HepG2 (cell line): Measurements from ENCODE around the gene SERPINE2. TPM values are rescaled to one million over a fixed set of nuclear protein-coding genes. Genes with fewer than 3 reads are reported as not detected.

Experiments used
- ATAC-seq: fragments of 200-7000 bp; cut with Tn5 transposase; 3 replicates; pipeline ENCODE4 v1.9.1; 2020; ENCODE audit warnings: mild to moderate bottlenecking, moderate library complexity
- BruUV-seq: library from RNA; stranded (reverse); fragments of 400-500 nt; replicated peaks from 2 replicates; lab custom pipeline; 2021; lab: Mats Ljungman, UMichigan
- CTCF ChIA-PET: fragments of 300-600 bp; formaldehyde crosslinking; extraction: SDS; loops from one replicate; lab custom pipeline; 2021; ENCODE audit warnings: low total read pairs, inconsistent platforms, low intra/inter-chr PET ratio; lab: Yijun Ruan, JAX
- POLR2A ChIA-PET: fragments of 350-600 bp; sonication (Branson Sonifier 250); formaldehyde crosslinking; loops from one replicate; lab custom pipeline; 2020; ENCODE audit warnings: antibody characterized with exemption, inconsistent platforms; lab: Yijun Ruan, JAX
- DNase-seq: peaks from one replicate; pipeline ENCODE4 v3.0.0-alpha.2; 2015; ENCODE audit warnings: low spot score
- FAIRE-seq: peaks from 3 replicates; lab custom pipeline; 2011; peaks lifted over from hg19 to GRCh38; lab: Jason Lieb, UNC
- H2AFZ ChIP-seq: one replicate; pipeline ENCODE4 v1.6.1; 2011; ENCODE audit warnings: low read length, inconsistent platforms
- H3K27ac ChIP-seq: fragments of 300-600 bp; 3 replicates; pipeline ENCODE4 v1.8.0; 2011; ENCODE audit warnings: mixed run types, mild to moderate bottlenecking, mixed read lengths, low read length, inconsistent platforms; ENCODE audit not compliant: insufficient read depth; ENCODE audit errors: extremely low read length
- H3K27me3 ChIP-seq, 2 experiments: fragments of 200-600 bp in 1 of 2; 2 replicates in 1 of 2; 3 replicates in 1 of 2; pipeline versions ENCODE4 v1.6.0 to v1.8.0; 2011; ENCODE audit warnings: low read length in 2 of 2, mild to moderate bottlenecking in 2 of 2, moderate library complexity in 2 of 2, inconsistent platforms in 1 of 2; ENCODE audit not compliant: insufficient read depth in 2 of 2, control insufficient read depth in 1 of 2
- H3K36me3 ChIP-seq, 2 experiments: fragments of 200-600 bp in 1 of 2; replicated peaks in 1 of 2; 2 replicates in 1 of 2; 3 replicates in 1 of 2; pipeline versions ENCODE4 v1.5.1 to v1.8.0; 2011; ENCODE audit warnings: low read length in 2 of 2, inconsistent platforms in 1 of 2; ENCODE audit not compliant: insufficient read depth in 2 of 2, control insufficient read depth in 1 of 2
- H3K4me1 ChIP-seq: 2 replicates; pipeline ENCODE4 v1.5.1; 2012; ENCODE audit warnings: low read length, inconsistent platforms; ENCODE audit not compliant: insufficient read depth
- H3K4me2 ChIP-seq: 2 replicates; pipeline ENCODE4 v1.6.0; 2011; ENCODE audit warnings: low read depth, low read length, inconsistent platforms
- H3K4me3 ChIP-seq, 3 experiments: fragments of 200-600 bp in 1 of 3; sonication (generic), shearing (Covaris generic) in 1 of 3; replicated peaks in 1 of 3; 2 replicates each; pipeline ENCODE4 v1.5.1; 2011 to 2016; ENCODE audit warnings: low read length in 3 of 3, inconsistent platforms in 2 of 3, low read depth in 2 of 3, mild to moderate bottlenecking in 2 of 3, control low read depth in 1 of 3, mixed read lengths in 1 of 3; ENCODE audit not compliant: insufficient read depth in 1 of 3
- H3K79me2 ChIP-seq: one replicate; pipeline ENCODE4 v1.6.1; 2011; ENCODE audit warnings: low read length, inconsistent platforms; ENCODE audit not compliant: insufficient read depth
- H3K9ac ChIP-seq: 2 replicates; pipeline ENCODE4 v1.6.0; 2011; ENCODE audit warnings: mild to moderate bottlenecking, low read depth, low read length, inconsistent platforms; ENCODE audit not compliant: insufficient read depth
- H3K9me3 ChIP-seq: 2 replicates; pipeline ENCODE4 v1.5.1; 2012; ENCODE audit warnings: mild to moderate bottlenecking, low read length
- H4K20me1 ChIP-seq: 2 replicates; pipeline ENCODE4 v1.6.0; 2011; ENCODE audit warnings: inconsistent platforms, mild to moderate bottlenecking, low read length, moderate library complexity; ENCODE audit not compliant: insufficient read depth
- CENPT ChIP-seq: sonication (generic); formaldehyde crosslinking; IDR thresholded peaks from 2 replicates; pipeline ENCODE4 v1.8.0; 2022; ENCODE audit warnings: low read depth, mild to moderate bottlenecking, moderate library complexity, missing genetic modification reagents
- GMEB1 ChIP-seq: sonication (generic); formaldehyde crosslinking; IDR thresholded peaks from 2 replicates; pipeline ENCODE4 v1.5.1; 2020; ENCODE audit warnings: missing genetic modification reagents, mild to moderate bottlenecking, borderline replicate concordance
- HNRNPLL ChIP-seq: fragments of 200-400 bp; formaldehyde crosslinking; IDR thresholded peaks from 2 replicates; pipeline ENCODE4 v1.6.1; 2017; ENCODE audit warnings: mild to moderate bottlenecking, low read depth, low read length; ENCODE audit not compliant: poor library complexity, severe bottlenecking
- MIXL1 ChIP-seq: IDR thresholded peaks from 2 replicates; pipeline ENCODE4 v1.6.1; 2016
- NPAS2 ChIP-seq: sonication (generic); formaldehyde crosslinking; IDR thresholded peaks from 2 replicates; pipeline ENCODE4 v1.8.0; 2022; ENCODE audit warnings: mild to moderate bottlenecking, missing genetic modification reagents, borderline replicate concordance
- SIX1 ChIP-seq: sonication (generic); formaldehyde crosslinking; IDR thresholded peaks from 2 replicates; pipeline ENCODE4 v1.4.0; 2020; ENCODE audit warnings: missing genetic modification reagents, borderline replicate concordance
- SOX13 ChIP-seq, 3 experiments: fragments of 450-650 bp in 1 of 3; sonication (generic) in 1 of 3; formaldehyde crosslinking in 1 of 3; IDR thresholded peaks in 2 of 3; conservative IDR thresholded peaks in 1 of 3; 2 replicates each; pipeline versions ENCODE4 v1.5.0 to v1.6.1; 2016 to 2020; ENCODE audit warnings: antibody characterized with exemption in 1 of 3, mild to moderate bottlenecking in 1 of 3, missing compliant biosample characterization in 1 of 3, missing genetic modification reagents in 1 of 3, moderate library complexity in 1 of 3
- TBP ChIP-seq: sonication (generic); formaldehyde crosslinking; IDR thresholded peaks from 2 replicates; pipeline ENCODE4 v1.5.0; 2020; ENCODE audit warnings: missing genetic modification reagents
- ZFP90 ChIP-seq: sonication (generic); formaldehyde crosslinking; IDR thresholded peaks from 2 replicates; pipeline ENCODE4 v1.8.0; 2022; ENCODE audit warnings: missing genetic modification reagents, mild to moderate bottlenecking, inconsistent platforms, borderline replicate concordance
- ZNF317 ChIP-seq: sonication (generic); formaldehyde crosslinking; IDR thresholded peaks from 2 replicates; pipeline ENCODE4 v1.5.0; 2020; ENCODE audit warnings: mild to moderate bottlenecking, missing genetic modification reagents
- ZNF354B ChIP-seq: sonication (generic); formaldehyde crosslinking; IDR thresholded peaks from 2 replicates; pipeline ENCODE4 v1.8.0; 2022; ENCODE audit warnings: mild to moderate bottlenecking, missing genetic modification reagents
- ZNF362 ChIP-seq: sonication (generic); formaldehyde crosslinking; IDR thresholded peaks from 2 replicates; pipeline ENCODE4 v1.4.0; 2020; ENCODE audit warnings: missing genetic modification reagents, mild to moderate bottlenecking, borderline replicate concordance
- ZNF549 ChIP-seq: sonication (generic); formaldehyde crosslinking; IDR thresholded peaks from 2 replicates; pipeline ENCODE4 v1.5.0; 2020; ENCODE audit warnings: missing genetic modification reagents
- ZNF761 ChIP-seq: sonication (generic); formaldehyde crosslinking; conservative IDR thresholded peaks from 2 replicates; pipeline ENCODE4 v1.4.0; 2020; ENCODE audit warnings: mild to moderate bottlenecking, missing genetic modification reagents
- ZNF839 ChIP-seq: sonication (generic); formaldehyde crosslinking; IDR thresholded peaks from 2 replicates; pipeline ENCODE4 v1.4.0; 2020; ENCODE audit warnings: missing genetic modification reagents, mild to moderate bottlenecking, borderline replicate concordance
- WGBS: methylation state at CpG from one replicate; pipeline ENCODE4 v1.1.6; 2017; ENCODE audit warnings: low lambda C conversion rate; 5-methylcytosine and 5-hydroxymethylcytosine counted together
- in situ Hi-C: cut with HindIII; loops from 2 replicates; pipeline ENCODE4 v1.10.0; 2017; ENCODE audit warnings: low pct_unique_long_range_greater_than_20kb; ENCODE audit not compliant: extremely low pct_ligation_motif_present
- intact Hi-C: fragments of 100-400 bp; cut with micrococcal nuclease; formaldehyde crosslinking; loops from one replicate; pipeline ENCODE4 v1.10.0; 2022; ENCODE audit not compliant: unreplicated experiment
- polyA plus RNA-seq, 8 experiments: library from polyadenylated mRNA; depleted of rRNA in 3 of 8; stranded (reverse) in 7 of 8; unstranded in 1 of 8; fragments of >200 nt; fragmentation: Illumina TruSeq in 4 of 8; extraction: Trizol in 4 of 8; gene quantifications; 2 replicates each; pipeline versions ENCODE4 v1.2.1 to v1.2.3, GENCODE V29; 2011 to 2016; ENCODE audit warnings: low read depth in 4 of 8, missing spikeins in 1 of 8, mixed read lengths in 1 of 8; ENCODE audit not compliant: insufficient read depth in 1 of 8
- total RNA-seq, 5 experiments: library from RNA; depleted of rRNA; stranded (reverse); fragments of >200 nt; fragmentation: Illumina TruSeq; extraction: Trizol; gene quantifications; 2 replicates each; pipeline ENCODE4 v1.2.3, GENCODE V29; 2016; ENCODE audit warnings: low read depth in 1 of 5
- TF ChIP-seq, protein P1 (sequence below): sonication (generic); formaldehyde crosslinking; IDR thresholded peaks from 2 replicates; pipeline ENCODE4 v1.4.0; 2020; ENCODE audit warnings: missing genetic modification reagents

SERPINE2 gene
- total and polyA plus RNA-seq, 2 of the 13 experiments (the other 11 are each of a cell fraction or from before 2014, with no cell fraction given) = 7.9 to 18.1 TPM

DNA sequence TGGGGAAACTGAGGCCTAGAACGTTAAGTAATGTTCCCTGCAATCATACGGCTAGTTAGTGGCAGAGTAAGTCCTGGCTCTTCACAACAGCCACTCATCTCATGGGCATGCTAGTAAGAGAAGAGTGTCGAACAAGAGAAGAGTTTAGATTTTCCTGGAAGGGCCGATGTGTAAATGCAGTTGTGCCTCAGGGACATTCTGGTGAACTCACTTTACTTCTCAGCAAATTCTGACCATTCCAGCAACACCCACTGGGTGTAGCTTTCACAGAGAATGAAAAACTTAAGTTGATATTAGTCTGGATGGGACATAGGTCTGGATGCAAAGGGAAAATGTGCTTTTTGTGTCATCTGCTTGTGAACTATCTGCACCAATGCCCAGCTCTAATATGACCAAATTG lies 58.3 kb downstream of the SERPINE2 start:
- no peak for DNase-seq
- FAIRE-seq = no peak
- POLR2A ChIA-PET = no interaction called here
- Histone ChIP-seq H3K4me2 (no peak overlapping the region), H3K27ac (no peak overlapping the region), H4K20me1 (no peaks in the 10 kb centered on the region), H3K4me3 (no peak overlapping the region), H3K9me3 (no peaks in the 10 kb centered on the region), H3K27me3 (no peaks in the 10 kb centered on the region), H3K4me1 (0 out of 2 replicates have a peak, but pooled peaks cover 8% of the 10 kb centered on the region), H3K79me2 (no peaks in the 10 kb centered on the region), H2AFZ (no peak overlapping the region), H3K9ac (no peak overlapping the region), H3K36me3 (no peaks in the 10 kb centered on the region; a peak in 1 of 5 replicates)
- WGBS = 86% methylated on average over 4 of the region's 4 CpGs
- in situ Hi-C loops (no loop called here), intact Hi-C loops (no loop called here)
- CTCF ChIA-PET = no interaction called here
- no peak for ATAC-seq
- BruUV-seq = no TSS peak
- no peak for TF ChIP-seq ZNF317 (CRISPR knock-in tag)
- no peak for TF ChIP-seq MIXL1 (CRISPR knock-in tag)
- TF ChIP-seq CENPT (CRISPR knock-in tag) = no peak
- no peak for TF ChIP-seq TBP (CRISPR knock-in tag)
- no peak for TF ChIP-seq SOX13 (IDR thresholded peaks at IDR 0.05)
- TF ChIP-seq SOX13 (CRISPR knock-in tag; conservative IDR thresholded peaks at IDR 0.05 in 1 of 2, IDR thresholded peaks at IDR 0.05 in 1 of 2) = no peak
- TF ChIP-seq ZNF362 = no peak
- TF ChIP-seq, protein P1, sequence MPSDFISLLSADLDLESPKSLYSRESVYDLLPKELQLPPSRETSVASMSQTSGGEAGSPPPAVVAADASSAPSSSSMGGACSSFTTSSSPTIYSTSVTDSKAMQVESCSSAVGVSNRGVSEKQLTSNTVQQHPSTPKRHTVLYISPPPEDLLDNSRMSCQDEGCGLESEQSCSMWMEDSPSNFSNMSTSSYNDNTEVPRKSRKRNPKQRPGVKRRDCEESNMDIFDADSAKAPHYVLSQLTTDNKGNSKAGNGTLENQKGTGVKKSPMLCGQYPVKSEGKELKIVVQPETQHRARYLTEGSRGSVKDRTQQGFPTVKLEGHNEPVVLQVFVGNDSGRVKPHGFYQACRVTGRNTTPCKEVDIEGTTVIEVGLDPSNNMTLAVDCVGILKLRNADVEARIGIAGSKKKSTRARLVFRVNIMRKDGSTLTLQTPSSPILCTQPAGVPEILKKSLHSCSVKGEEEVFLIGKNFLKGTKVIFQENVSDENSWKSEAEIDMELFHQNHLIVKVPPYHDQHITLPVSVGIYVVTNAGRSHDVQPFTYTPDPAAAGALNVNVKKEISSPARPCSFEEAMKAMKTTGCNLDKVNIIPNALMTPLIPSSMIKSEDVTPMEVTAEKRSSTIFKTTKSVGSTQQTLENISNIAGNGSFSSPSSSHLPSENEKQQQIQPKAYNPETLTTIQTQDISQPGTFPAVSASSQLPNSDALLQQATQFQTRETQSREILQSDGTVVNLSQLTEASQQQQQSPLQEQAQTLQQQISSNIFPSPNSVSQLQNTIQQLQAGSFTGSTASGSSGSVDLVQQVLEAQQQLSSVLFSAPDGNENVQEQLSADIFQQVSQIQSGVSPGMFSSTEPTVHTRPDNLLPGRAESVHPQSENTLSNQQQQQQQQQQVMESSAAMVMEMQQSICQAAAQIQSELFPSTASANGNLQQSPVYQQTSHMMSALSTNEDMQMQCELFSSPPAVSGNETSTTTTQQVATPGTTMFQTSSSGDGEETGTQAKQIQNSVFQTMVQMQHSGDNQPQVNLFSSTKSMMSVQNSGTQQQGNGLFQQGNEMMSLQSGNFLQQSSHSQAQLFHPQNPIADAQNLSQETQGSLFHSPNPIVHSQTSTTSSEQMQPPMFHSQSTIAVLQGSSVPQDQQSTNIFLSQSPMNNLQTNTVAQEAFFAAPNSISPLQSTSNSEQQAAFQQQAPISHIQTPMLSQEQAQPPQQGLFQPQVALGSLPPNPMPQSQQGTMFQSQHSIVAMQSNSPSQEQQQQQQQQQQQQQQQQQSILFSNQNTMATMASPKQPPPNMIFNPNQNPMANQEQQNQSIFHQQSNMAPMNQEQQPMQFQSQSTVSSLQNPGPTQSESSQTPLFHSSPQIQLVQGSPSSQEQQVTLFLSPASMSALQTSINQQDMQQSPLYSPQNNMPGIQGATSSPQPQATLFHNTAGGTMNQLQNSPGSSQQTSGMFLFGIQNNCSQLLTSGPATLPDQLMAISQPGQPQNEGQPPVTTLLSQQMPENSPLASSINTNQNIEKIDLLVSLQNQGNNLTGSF = no peak
- TF ChIP-seq ZNF549 = no peak
- no peak for TF ChIP-seq GMEB1
- no peak for TF ChIP-seq ZFP90 (CRISPR knock-in tag)
- no peak for TF ChIP-seq HNRNPLL
- TF ChIP-seq SIX1 = no peak
- no peak for TF ChIP-seq ZNF761
- no peak for TF ChIP-seq NPAS2 (CRISPR knock-in tag)
- TF ChIP-seq ZNF839 (CRISPR knock-in tag) = no peak
- TF ChIP-seq ZNF354B (CRISPR knock-in tag) = no peak
